GM12878 (cell line): Measurements from ENCODE around the gene GANC. TPM values are rescaled to one million over a fixed set of nuclear protein-coding genes. Genes with fewer than 3 reads are reported as not detected.

ENCODE experiments used
- ATAC-seq: fragments of 200-7000 bp; cut with Tn5 transposase; 3 replicates; pipeline ENCODE4 v1.9.1; 2020; ENCODE audit warnings: mild to moderate bottlenecking, moderate library complexity
- BruUV-seq: library from RNA; stranded (reverse); fragments of 400-500 nt; replicated peaks from 2 replicates; lab custom pipeline; 2021; lab: Mats Ljungman, UMichigan
- CTCF ChIA-PET: fragments of 300-600 bp; sonication (Branson Sonifier 250); formaldehyde crosslinking; extraction: SDS; loops from one replicate; lab custom pipeline; 2021; ENCODE audit warnings: inconsistent platforms; lab: Yijun Ruan, JAX
- POLR2A ChIA-PET: fragments of 350-600 bp; formaldehyde crosslinking; extraction: SDS; loops from one replicate; lab custom pipeline; 2021; ENCODE audit warnings: inconsistent platforms; lab: Charles Lee
- RAD21 ChIA-PET: fragments of 300-600 bp; sonication (Branson Sonifier 250); formaldehyde crosslinking; loops from one replicate; lab custom pipeline; 2023; ENCODE audit warnings: antibody characterized with exemption; ENCODE audit not compliant: unreplicated experiment; lab: Charles Lee
- SMC1A ChIA-PET: fragments of 300-600 bp; sonication (Branson Sonifier 250); formaldehyde crosslinking; loops from one replicate; lab custom pipeline; 2023; ENCODE audit not compliant: unreplicated experiment, uncharacterized antibody; lab: Charles Lee
- DNase-seq: peaks from one replicate; pipeline ENCODE4 v3.0.0-alpha.2; 2011; ENCODE audit warnings: low read depth, low spot score
- FAIRE-seq: peaks from 3 replicates; lab custom pipeline; 2011; peaks lifted over from hg19 to GRCh38; lab: Jason Lieb, UNC
- H2AFZ ChIP-seq: 2 replicates; pipeline ENCODE4 v1.6.0; 2011; ENCODE audit warnings: low read depth, low read length, control low read depth; ENCODE audit not compliant: control insufficient read depth
- H3K27ac ChIP-seq: 2 replicates; pipeline ENCODE4 v1.5.1; 2011; ENCODE audit warnings: control low read depth; ENCODE audit not compliant: control insufficient read depth, insufficient read depth
- H3K27me3 ChIP-seq, 2 experiments: replicated peaks in 1 of 2; 2 replicates each; pipeline versions ENCODE4 v1.6.0 to v1.6.1; 2011; ENCODE audit warnings: low read length in 1 of 2; ENCODE audit not compliant: control insufficient read depth in 2 of 2, insufficient read depth in 2 of 2
- H3K36me3 ChIP-seq, 2 experiments: 2 replicates each; pipeline ENCODE4 v1.5.1; 2011; ENCODE audit warnings: low read length in 1 of 2; ENCODE audit not compliant: control insufficient read depth in 2 of 2, insufficient read depth in 2 of 2
- H3K4me1 ChIP-seq: 2 replicates; pipeline ENCODE4 v1.6.1; 2011; ENCODE audit warnings: mild to moderate bottlenecking, low read length, moderate library complexity, mixed read lengths; ENCODE audit not compliant: control insufficient read depth, insufficient read depth
- H3K4me2 ChIP-seq: 2 replicates; pipeline ENCODE4 v1.6.0; 2011; ENCODE audit warnings: control low read depth; ENCODE audit not compliant: control insufficient read depth, insufficient read depth
- H3K4me3 ChIP-seq: fragments of 200-600 bp; sonication (generic); 2 replicates; pipeline ENCODE4 v1.5.1; 2016
- H3K79me2 ChIP-seq: 2 replicates; pipeline ENCODE4 v1.6.0; 2011; ENCODE audit warnings: low read length; ENCODE audit not compliant: control insufficient read depth, insufficient read depth
- H3K9ac ChIP-seq: 2 replicates; pipeline ENCODE4 v1.8.0; 2011; ENCODE audit warnings: low read length, control low read depth, mixed read lengths; ENCODE audit not compliant: control insufficient read depth, insufficient read depth
- H3K9me3 ChIP-seq: replicated peaks from 3 replicates; pipeline ENCODE4 v1.5.1; 2011; ENCODE audit warnings: mild to moderate bottlenecking, low read length; ENCODE audit not compliant: control insufficient read depth, insufficient read depth
- H4K20me1 ChIP-seq: 2 replicates; pipeline ENCODE4 v1.6.0; 2011; ENCODE audit not compliant: control insufficient read depth, insufficient read depth
- BCL11A ChIP-seq: IDR thresholded peaks from 2 replicates; pipeline ENCODE4 v1.6.1; 2011; ENCODE audit warnings: low read depth, low read length
- MYC ChIP-seq: IDR thresholded peaks from 2 replicates; pipeline ENCODE4 v1.6.1; 2011; ENCODE audit warnings: mild to moderate bottlenecking, low read length, moderate library complexity, inconsistent platforms; ENCODE audit not compliant: insufficient read depth, insufficient replicate concordance, insufficient read length, severe bottlenecking
- ZBTB11 ChIP-seq: fragments of 450-650 bp; formaldehyde crosslinking; IDR thresholded peaks from 2 replicates; pipeline ENCODE4 v1.5.0; 2022; ENCODE audit warnings: mild to moderate bottlenecking, missing genetic modification characterization
- WGBS: methylation state at CpG from one replicate; pipeline ENCODE4 v1.1.6; 2016; ENCODE audit warnings: low lambda C conversion rate; ENCODE audit not compliant: insufficient replicate concordance, insufficient coverage; ENCODE audit errors: missing lambda C conversion rate; 5-methylcytosine and 5-hydroxymethylcytosine counted together
- in situ Hi-C: fragments of 300-500 bp; cut with MboI; formaldehyde crosslinking; loops from 9 replicates; pipeline ENCODE4 v1.14.3; 2018; ENCODE audit warnings: mixed read lengths
- intact Hi-C: fragments of 100-400 bp; cut with micrococcal nuclease; formaldehyde crosslinking; loops from one replicate; pipeline ENCODE4 v1.14.2; 2022; ENCODE audit not compliant: unreplicated experiment
- polyA plus RNA-seq, 11 experiments: library from polyadenylated mRNA; depleted of rRNA in 4 of 11; unstranded in 6 of 11; stranded (reverse) in 5 of 11; fragments of >200 nt; fragmentation: Nextera tagmentation in 4 of 11; fragmentation: Illumina TruSeq in 1 of 11; extraction: Ambion mirVana in 4 of 11; extraction: Trizol in 1 of 11; gene quantifications; 1 replicate in 1 of 11; 2 replicates in 10 of 11; pipeline versions ENCODE4 v1.2.1 to v1.2.3, GENCODE V29; 2011 to 2016; ENCODE audit warnings: inconsistent platforms in 2 of 11, missing spikeins in 2 of 11, low read depth in 1 of 11
- total RNA-seq, 4 experiments: library from RNA; depleted of rRNA in 3 of 4; stranded (reverse); fragments of >200 nt in 3 of 4; fragmentation: Illumina TruSeq in 1 of 4; extraction: Trizol in 1 of 4; gene quantifications; 2 replicates each; pipeline versions ENCODE4 v1.2.1 to v1.2.3, GENCODE V29; 2013 to 2021
- TF ChIP-seq, protein P1 (sequence below): fragments of 450-650 bp; IDR thresholded peaks from 2 replicates; pipeline ENCODE4 v1.6.1; 2017; ENCODE audit warnings: low read depth, mild to moderate bottlenecking, moderate library complexity
- TF ChIP-seq, protein P2 (sequence below): IDR thresholded peaks from 2 replicates; pipeline ENCODE4 v1.6.1; 2011; ENCODE audit warnings: borderline replicate concordance, low read depth, mild to moderate bottlenecking, moderate library complexity, mixed read lengths, low read length; ENCODE audit not compliant: insufficient read depth; ENCODE audit errors: extremely low read length

The GANC gene
- total and polyA plus RNA-seq, 10 of the 15 experiments (the other 5 are each of a cell fraction or from before 2014, with no cell fraction given) = 11.3 to 35.3 (median 23.0) TPM

DNA sequence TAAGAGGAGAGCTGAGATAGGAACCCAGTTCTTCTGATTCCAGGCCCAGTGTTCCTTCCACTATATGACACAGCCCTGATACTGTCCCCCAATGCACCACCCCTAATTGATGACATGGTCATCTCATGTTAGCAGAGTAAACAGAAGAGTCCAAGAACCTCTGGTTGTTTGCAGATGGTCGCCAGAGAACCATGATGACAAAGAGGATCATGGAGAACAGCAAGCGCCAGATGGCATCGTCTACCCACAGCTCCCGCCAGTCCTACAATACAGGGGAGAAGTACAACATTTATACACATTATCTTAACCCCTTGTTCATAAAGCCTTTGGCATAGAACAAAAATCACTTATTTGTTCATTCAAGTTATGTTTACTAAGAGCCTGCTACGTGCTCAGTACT lies 46.4 kb upstream of the GANC start:
- H4K20me1 ChIP-seq = no peaks in the 10 kb centered on the region
- WGBS = 99% methylated on average over 5 of the region's 5 CpGs
- DNase-seq (no peak), ATAC-seq (no peak), FAIRE-seq (no peak)
- ChIA-PET SMC1A (interaction anchor here (0.7 to 1.8 kb wide), 3 partner anchors 19 to 117 kb away, joined by 3 to 6 read pairs (median 3); partner anchors contain the start of gene VPS39), CTCF (no interaction called here), POLR2A (no interaction called here), RAD21 (interaction anchor here (0.6 kb wide), 1 partner anchor 585 kb away, joined by 3 read pairs; no protein-coding TSS in a partner anchor)
- TF ChIP-seq, protein P1, sequence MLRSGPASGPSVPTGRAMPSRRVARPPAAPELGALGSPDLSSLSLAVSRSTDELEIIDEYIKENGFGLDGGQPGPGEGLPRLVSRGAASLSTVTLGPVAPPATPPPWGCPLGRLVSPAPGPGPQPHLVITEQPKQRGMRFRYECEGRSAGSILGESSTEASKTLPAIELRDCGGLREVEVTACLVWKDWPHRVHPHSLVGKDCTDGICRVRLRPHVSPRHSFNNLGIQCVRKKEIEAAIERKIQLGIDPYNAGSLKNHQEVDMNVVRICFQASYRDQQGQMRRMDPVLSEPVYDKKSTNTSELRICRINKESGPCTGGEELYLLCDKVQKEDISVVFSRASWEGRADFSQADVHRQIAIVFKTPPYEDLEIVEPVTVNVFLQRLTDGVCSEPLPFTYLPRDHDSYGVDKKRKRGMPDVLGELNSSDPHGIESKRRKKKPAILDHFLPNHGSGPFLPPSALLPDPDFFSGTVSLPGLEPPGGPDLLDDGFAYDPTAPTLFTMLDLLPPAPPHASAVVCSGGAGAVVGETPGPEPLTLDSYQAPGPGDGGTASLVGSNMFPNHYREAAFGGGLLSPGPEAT = no peak
- TF ChIP-seq MYC (no peak), ZBTB11 (no peak), BCL11A (no peak)
- TF ChIP-seq, protein P2, sequence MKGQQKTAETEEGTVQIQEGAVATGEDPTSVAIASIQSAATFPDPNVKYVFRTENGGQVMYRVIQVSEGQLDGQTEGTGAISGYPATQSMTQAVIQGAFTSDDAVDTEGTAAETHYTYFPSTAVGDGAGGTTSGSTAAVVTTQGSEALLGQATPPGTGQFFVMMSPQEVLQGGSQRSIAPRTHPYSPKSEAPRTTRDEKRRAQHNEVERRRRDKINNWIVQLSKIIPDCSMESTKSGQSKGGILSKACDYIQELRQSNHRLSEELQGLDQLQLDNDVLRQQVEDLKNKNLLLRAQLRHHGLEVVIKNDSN = no peak
- no TSS peak for BruUV-seq
- H3K9me3 ChIP-seq = no peaks in the 10 kb centered on the region
- intact Hi-C loops = no loop called here
- H3K27ac ChIP-seq = no peak overlapping the region
- H3K9ac ChIP-seq = no peak overlapping the region
- no peak overlapping the region for H2AFZ ChIP-seq
- H3K4me2 ChIP-seq = no peak overlapping the region
- H3K79me2 ChIP-seq = no peaks in the 10 kb centered on the region
- peaks cover 0 to 3% of the 10 kb centered on the region in 2 experiments; a peak in 3 of 4 replicates for H3K36me3 ChIP-seq
- H3K4me1 ChIP-seq = no peaks in the 10 kb centered on the region
- H3K4me3 ChIP-seq = no peak overlapping the region
- in situ Hi-C loops = no loop called here
- no peaks in the 10 kb centered on the region for H3K27me3 ChIP-seq
